Measurements from ENCODE around the gene FUCA1.

FUCA1 gene

GRCh38 chr1:23895993-23896392, 27.9 kb upstream of the FUCA1 start:
- TF ChIP-seq CTCF (IDR thresholded peaks at IDR 0.05; ENCODE audit: extremely low read depth, missing control alignments), result no peak
- DNase-seq (ENCODE audit: low spot score), result no peak

GRCh38 chr1:23895082-23895481, 27.0 kb upstream of the FUCA1 start:
- no peak for DNase-seq (ENCODE audit: low spot score)
- no peak for TF ChIP-seq CTCF (IDR thresholded peaks at IDR 0.05; ENCODE audit: extremely low read depth, missing control alignments)

- no peak for TF ChIP-seq CTCF (IDR thresholded peaks at IDR 0.05; ENCODE audit: extremely low read depth, missing control alignments)
- peak; percentile 51 for DNase-seq (ENCODE audit: low spot score)
Observed at GRCh38 chr1:23889074-23889473, 21.0 kb upstream of the FUCA1 start.

- no peak for DNase-seq (ENCODE audit: low spot score)
- TF ChIP-seq CTCF (IDR thresholded peaks at IDR 0.05; ENCODE audit: extremely low read depth, missing control alignments), result no peak
Observed at GRCh38 chr1:23885222-23885621, 17.1 kb upstream of the FUCA1 start.

- no peak for TF ChIP-seq CTCF (IDR thresholded peaks at IDR 0.05; ENCODE audit: extremely low read depth, missing control alignments)
Observed at GRCh38 chr1:23882746-23883145, 14.7 kb upstream of the FUCA1 start.

GRCh38 chr1:23879809-23880208, 11.7 kb upstream of the FUCA1 start:
- no peak for DNase-seq (ENCODE audit: low spot score)
- no peak for TF ChIP-seq CTCF (IDR thresholded peaks at IDR 0.05; ENCODE audit: extremely low read depth, missing control alignments)

More at GRCh38 chr1:23882746-23883145, 14.7 kb upstream of the FUCA1 start:
- DNase-seq (ENCODE audit: low spot score), result no peak

- no peak for DNase-seq (ENCODE audit: low spot score)
- TF ChIP-seq CTCF (IDR thresholded peaks at IDR 0.05; ENCODE audit: extremely low read depth, missing control alignments), result no peak
Observed at GRCh38 chr1:23878668-23879067, 10.6 kb upstream of the FUCA1 start.

Measured in GM20000 (cell line).